ENCODE measurements around the gene APOL6. TPM values are rescaled to one million over a fixed set of nuclear protein-coding genes. Genes with fewer than 3 reads are reported as not detected.

The APOL6 gene
- total and polyA plus RNA-seq, 10 of the 15 experiments (the other 5 are each of a cell fraction or from before 2014, with no cell fraction given), result 4.3 to 22.9 (median 9.3) TPM

- H3K4me3 ChIP-seq, result no peak overlapping the region
- in situ Hi-C loops (cut with MboI) (no loop called here), intact Hi-C loops (cut with micrococcal nuclease; ENCODE audit: unreplicated experiment) (no loop called here)
- H3K4me1 ChIP-seq (ENCODE audit: control insufficient read depth, insufficient read depth, low read length), result peaks cover 10% of the 10 kb centered on the region; the same call in 1 of the 2 replicates
- no peak overlapping the region for H2AFZ ChIP-seq (ENCODE audit: control insufficient read depth, low read depth, low read length)
- no peak overlapping the region for H3K27ac ChIP-seq (ENCODE audit: control insufficient read depth, insufficient read depth)
- no peaks in the 10 kb centered on the region for H3K9me3 ChIP-seq (replicated peaks; ENCODE audit: control insufficient read depth, insufficient read depth, low read length)
- peak; percentile 51; the same call in 2 of the 3 replicates for ATAC-seq
- DNase-seq (ENCODE audit: low read depth, low spot score), result no peak
- 22% methylated on average over 6 of the region's 6 CpGs for WGBS (ENCODE audit: insufficient coverage, insufficient replicate concordance, low lambda C conversion rate, missing lambda C conversion rate)
- H3K79me2 ChIP-seq (ENCODE audit: control insufficient read depth, insufficient read depth, low read length), result no peaks in the 10 kb centered on the region
- ChIA-PET CTCF (interaction anchor here (0.6 to 1.9 kb wide), 6 partner anchors 13 to 513 kb away, joined by 3 to 6 read pairs (median 4); no protein-coding TSS in a partner anchor), SMC1A (ENCODE audit: uncharacterized antibody, unreplicated experiment) (interaction anchor here (0.6 to 1.7 kb wide), 3 partner anchors 10 to 146 kb away, joined by 3 to 6 read pairs (median 3); no protein-coding TSS in a partner anchor), POLR2A (no interaction called here), RAD21 (ENCODE audit: unreplicated experiment) (interaction anchor here (1.1 kb wide), 1 partner anchor 260 kb away, joined by 3 read pairs; no protein-coding TSS in a partner anchor)
- TF ChIP-seq ASH2L (IDR thresholded peaks at IDR 0.05; ENCODE audit: borderline replicate concordance, low read depth) (no peak), ETV6 (conservative IDR thresholded peaks at IDR 0.05 in 1 of 2, IDR thresholded peaks at IDR 0.05 in 1 of 2; ENCODE audit: borderline replicate concordance in 1 of 2, low read depth in 1 of 2) (no peak), RELA (IDR thresholded peaks at IDR 0.05; ENCODE audit: borderline replicate concordance, partially characterized antibody) (no peak), RFX5 (IDR thresholded peaks at IDR 0.05; ENCODE audit: low read depth, low read length) (no peak)
- H4K20me1 ChIP-seq (ENCODE audit: control insufficient read depth, insufficient read depth), result peaks cover 3% of the 10 kb centered on the region; the same call in 1 of the 2 replicates
- peaks cover 4 to 5% of the 10 kb centered on the region in 2 experiments; a peak in 2 of 4 replicates for H3K27me3 ChIP-seq (replicated peaks in 1 of 2; ENCODE audit: control insufficient read depth in 2 of 2, insufficient read depth in 2 of 2, low read length in 1 of 2)
- H3K4me2 ChIP-seq (ENCODE audit: control insufficient read depth, insufficient read depth), result peak overlapping the region; percentile 35; the same call in 1 of the 2 replicates
- no peaks in the 10 kb centered on the region for H3K36me3 ChIP-seq (ENCODE audit: control insufficient read depth in 2 of 2, insufficient read depth in 2 of 2, low read length in 1 of 2)
- BruUV-seq (replicated peaks), result no TSS peak
- FAIRE-seq, result no peak
- H3K9ac ChIP-seq (ENCODE audit: control insufficient read depth, insufficient read depth, low read length), result no peak overlapping the region
Measured at GRCh38 chr22:35611200-35611890, 36.9 kb upstream of the APOL6 start.
